Nephron progenitor cell (in vitro differentiated cells): ENCODE data around the gene NUP133.
A peak's percentile ranks its signal among the peaks of the same experiment; 100 is the strongest.

Source experiments
- DNase-seq: peaks from one replicate; pipeline ENCODE4 v3.0.0; 2021
- H3K27ac Mint-ChIP-seq: 2 replicates; pipeline ENCODE4 v1.8.0; 2021; ENCODE audit warnings: mild to moderate bottlenecking, moderate library complexity, mixed read lengths
- H3K27me3 Mint-ChIP-seq: 2 replicates; pipeline ENCODE4 v1.8.0; 2021; ENCODE audit warnings: mild to moderate bottlenecking, low read depth, mixed read lengths; ENCODE audit not compliant: poor library complexity
- H3K36me3 Mint-ChIP-seq: 2 replicates; pipeline ENCODE4 v1.8.0; 2021; ENCODE audit warnings: low read depth, mixed read lengths
- H3K4me1 Mint-ChIP-seq: 2 replicates; pipeline ENCODE4 v1.8.0; 2021; ENCODE audit warnings: mixed read lengths
- H3K4me3 Mint-ChIP-seq: 2 replicates; pipeline ENCODE4 v1.8.0; 2021; ENCODE audit warnings: mild to moderate bottlenecking, moderate library complexity, mixed read lengths
- H3K9me3 Mint-ChIP-seq: 2 replicates; pipeline ENCODE4 v1.8.0; 2021; ENCODE audit warnings: mild to moderate bottlenecking, moderate library complexity, mixed read lengths
- TF ChIP-seq, protein P1 (sequence below): fragments of 200-600 bp; sonication (generic); IDR thresholded peaks from 2 replicates; pipeline ENCODE4 v1.5.0; 2021; ENCODE audit warnings: antibody characterized with exemption

NUP133 gene

DNA sequence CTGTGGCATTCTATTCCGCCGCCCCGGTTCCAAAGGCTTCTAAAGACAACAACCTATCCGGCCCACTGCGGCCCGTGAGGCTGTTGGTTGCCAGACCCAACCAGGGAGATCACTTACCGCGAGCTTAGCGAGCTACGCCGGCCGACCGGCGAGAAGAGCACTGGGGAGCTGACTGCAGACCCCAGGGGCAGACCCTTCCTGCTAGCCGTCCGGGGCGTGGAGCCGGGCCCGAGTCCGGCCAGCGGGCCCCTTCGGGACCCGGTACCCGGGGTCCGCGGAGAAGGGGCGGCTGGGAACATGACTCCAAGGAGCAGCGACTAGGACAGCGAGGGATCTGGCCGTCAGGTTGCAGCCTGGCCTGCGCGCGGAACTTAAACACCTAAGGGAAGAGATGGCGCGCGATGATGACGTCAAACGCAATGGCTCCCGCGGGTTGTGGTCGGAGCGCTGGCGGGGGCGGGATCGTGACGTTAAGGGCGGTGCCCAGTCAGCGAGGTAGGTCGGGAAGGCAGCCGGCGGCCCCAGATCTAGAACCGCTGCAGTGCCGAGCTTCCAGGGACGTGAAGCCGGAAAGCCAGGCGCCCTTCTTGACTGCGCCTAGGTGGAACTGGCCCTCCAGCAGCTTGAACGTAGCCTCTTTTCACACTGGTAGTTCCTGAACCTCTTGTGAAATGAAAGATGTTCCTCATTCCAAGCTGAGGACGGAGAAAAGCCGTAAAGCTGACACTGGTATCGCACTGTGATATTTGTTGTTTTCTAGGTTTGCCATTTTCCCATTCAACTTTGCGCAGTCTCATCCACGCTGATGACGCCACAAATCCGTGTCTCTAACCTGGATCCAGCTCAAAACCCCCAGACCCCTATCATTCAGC, at the start of gene NUP133:
TSS of gene NUP133 (minus strand) at position 391 of the 872 bp plus-strand sequence. CDS start at position 299, 92 bp downstream.
- DNase-seq = peak; percentile 99
- Mint-ChIP-seq H3K27me3 (peaks cover 3% of the 10 kb centered on the region), H3K36me3 (peaks cover 12% of the 10 kb centered on the region), H3K4me1 (peaks cover 28% of the 10 kb centered on the region), H3K4me3 (peak within 1 kb of the TSS; percentile 93), H3K27ac (peak within 1 kb of the TSS; percentile 95), H3K9me3 (no peaks in the 10 kb centered on the region)
- TF ChIP-seq, protein P1, sequence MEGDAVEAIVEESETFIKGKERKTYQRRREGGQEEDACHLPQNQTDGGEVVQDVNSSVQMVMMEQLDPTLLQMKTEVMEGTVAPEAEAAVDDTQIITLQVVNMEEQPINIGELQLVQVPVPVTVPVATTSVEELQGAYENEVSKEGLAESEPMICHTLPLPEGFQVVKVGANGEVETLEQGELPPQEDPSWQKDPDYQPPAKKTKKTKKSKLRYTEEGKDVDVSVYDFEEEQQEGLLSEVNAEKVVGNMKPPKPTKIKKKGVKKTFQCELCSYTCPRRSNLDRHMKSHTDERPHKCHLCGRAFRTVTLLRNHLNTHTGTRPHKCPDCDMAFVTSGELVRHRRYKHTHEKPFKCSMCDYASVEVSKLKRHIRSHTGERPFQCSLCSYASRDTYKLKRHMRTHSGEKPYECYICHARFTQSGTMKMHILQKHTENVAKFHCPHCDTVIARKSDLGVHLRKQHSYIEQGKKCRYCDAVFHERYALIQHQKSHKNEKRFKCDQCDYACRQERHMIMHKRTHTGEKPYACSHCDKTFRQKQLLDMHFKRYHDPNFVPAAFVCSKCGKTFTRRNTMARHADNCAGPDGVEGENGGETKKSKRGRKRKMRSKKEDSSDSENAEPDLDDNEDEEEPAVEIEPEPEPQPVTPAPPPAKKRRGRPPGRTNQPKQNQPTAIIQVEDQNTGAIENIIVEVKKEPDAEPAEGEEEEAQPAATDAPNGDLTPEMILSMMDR = no peak

DNA sequence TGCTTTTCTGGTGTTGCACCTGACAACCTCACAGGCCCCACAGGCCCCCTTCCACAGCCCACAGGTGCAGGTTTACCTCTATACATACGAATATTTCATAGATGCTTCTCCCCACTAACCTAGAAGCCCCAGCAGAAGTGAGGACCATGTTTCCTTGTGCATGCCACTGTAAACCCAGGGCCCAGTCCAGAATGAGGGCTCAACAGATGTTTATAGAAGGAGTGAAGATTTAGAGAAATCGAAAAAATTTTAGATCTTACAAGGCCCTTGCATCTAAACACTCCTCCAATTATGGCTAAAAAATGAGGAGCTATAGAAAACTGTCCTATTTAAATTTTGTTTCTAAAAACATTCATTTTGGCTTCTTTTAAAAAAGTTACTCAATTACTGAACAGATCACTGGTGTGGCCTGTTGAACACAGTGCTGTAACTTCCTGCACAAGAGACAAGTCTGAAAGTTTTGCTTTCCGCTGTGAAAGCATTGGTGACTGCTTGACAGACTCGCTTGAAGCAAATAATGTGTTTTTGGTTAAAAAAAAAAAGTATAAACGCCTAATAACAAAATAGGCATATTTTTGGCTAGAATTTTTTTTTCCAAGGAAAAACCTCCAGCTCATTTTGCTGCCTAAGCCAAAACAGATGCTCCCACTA, 49.2 kb upstream of the NUP133 start:
- H3K9me3 Mint-ChIP-seq = no peaks in the 10 kb centered on the region
- DNase-seq = no peak
- TF ChIP-seq, protein P1 = no peak
- peaks cover 4% of the 10 kb centered on the region for H3K27me3 Mint-ChIP-seq
- H3K36me3 Mint-ChIP-seq = no peaks in the 10 kb centered on the region
- H3K4me1 Mint-ChIP-seq = peaks cover 49% of the 10 kb centered on the region
- no peak overlapping the region for H3K27ac Mint-ChIP-seq
- peak overlapping the region; percentile 89 for H3K4me3 Mint-ChIP-seq

DNA sequence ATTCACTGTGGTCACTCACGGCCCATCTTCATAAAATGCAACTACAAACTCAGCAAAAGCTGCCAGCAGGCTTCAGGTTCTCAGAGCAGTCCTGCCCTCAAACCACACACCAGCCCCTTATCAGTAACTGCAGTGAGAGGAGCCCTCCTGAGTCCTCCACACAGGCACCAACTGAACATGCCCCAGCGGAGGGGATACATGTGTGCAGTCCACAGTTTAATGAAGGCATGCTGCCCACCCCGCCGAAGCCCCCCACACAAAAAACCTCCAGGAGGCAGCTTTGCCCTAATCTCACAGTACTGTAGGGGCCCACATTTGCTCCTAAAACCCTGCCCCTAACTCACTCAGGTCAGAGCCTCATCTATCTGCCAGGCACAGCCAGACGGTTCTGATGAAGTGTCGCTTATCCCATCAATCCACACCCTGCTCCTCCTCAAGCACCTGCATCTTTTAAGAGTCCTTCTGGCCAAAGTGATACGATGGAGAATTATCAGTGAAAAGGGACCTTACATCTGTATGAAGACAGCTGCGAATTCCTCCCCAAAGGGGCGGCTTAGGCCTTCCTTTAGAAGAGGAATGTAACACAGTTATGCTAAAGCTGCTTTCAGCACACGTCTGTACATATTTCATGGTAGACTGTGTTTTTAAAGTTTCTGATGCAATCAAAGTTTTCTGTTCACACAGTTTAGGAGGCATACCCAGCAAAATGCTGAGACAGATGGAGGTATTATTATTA, 46.9 kb upstream of the NUP133 start:
- no peaks in the 10 kb centered on the region for H3K36me3 Mint-ChIP-seq
- no peak for DNase-seq
- no peaks in the 10 kb centered on the region for H3K9me3 Mint-ChIP-seq
- peaks cover 61% of the 10 kb centered on the region for H3K4me1 Mint-ChIP-seq
- peaks cover 4% of the 10 kb centered on the region for H3K27me3 Mint-ChIP-seq
- TF ChIP-seq, protein P1 = no peak
- H3K4me3 Mint-ChIP-seq = peak overlapping the region; percentile 14
- no peak overlapping the region for H3K27ac Mint-ChIP-seq

DNA sequence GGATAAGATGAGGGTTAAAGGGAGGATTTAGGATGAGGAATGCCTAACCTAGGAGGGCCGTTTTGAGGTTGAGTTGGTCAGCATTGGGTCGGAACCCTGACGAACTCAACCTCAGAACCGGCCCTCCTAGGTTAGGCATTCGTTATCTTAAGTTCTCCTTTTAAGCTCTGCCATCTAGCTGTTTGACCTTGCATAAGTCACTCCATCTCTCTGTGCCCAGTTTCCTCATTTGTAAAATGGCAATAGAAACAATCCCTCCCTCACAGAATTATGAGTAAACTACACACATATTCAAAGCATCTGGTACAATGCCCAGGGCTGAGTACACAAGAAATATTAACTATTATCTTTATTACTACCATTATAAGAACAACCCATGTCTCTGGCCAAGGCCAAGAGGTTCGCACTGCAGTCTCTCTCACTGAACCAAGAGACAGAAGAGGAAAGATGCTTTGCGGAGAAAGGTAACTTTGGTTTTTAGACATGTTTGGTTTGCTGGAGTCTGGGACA, 45.5 kb upstream of the NUP133 start:
- H3K4me1 Mint-ChIP-seq = peaks cover 59% of the 10 kb centered on the region
- no peaks in the 10 kb centered on the region for H3K9me3 Mint-ChIP-seq
- no peak overlapping the region for H3K4me3 Mint-ChIP-seq
- DNase-seq = no peak
- TF ChIP-seq, protein P1 = no peak
- no peak overlapping the region for H3K27ac Mint-ChIP-seq
- H3K27me3 Mint-ChIP-seq = peaks cover 4% of the 10 kb centered on the region
- peaks cover 10% of the 10 kb centered on the region for H3K36me3 Mint-ChIP-seq

DNA sequence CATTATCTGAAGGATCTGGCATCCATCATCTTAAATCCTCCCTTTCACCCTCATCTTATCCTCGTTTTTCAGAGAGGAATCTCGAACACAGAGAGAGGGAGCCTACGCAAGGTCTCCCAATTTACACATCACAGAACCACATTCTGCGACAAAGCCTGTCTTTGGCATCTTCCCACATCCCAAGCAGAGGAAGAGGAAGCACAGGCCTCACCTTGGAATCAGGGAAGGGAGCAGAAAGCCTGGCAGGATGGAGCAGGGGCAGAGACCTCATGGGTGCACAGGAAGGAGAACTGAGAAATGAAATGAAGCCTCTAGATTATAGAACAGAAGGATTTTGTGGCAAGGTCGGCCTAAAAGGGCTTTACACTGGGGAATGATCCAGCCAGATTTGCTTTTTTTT, 44.6 kb upstream of the NUP133 start:
- peaks cover 59% of the 10 kb centered on the region for H3K4me1 Mint-ChIP-seq
- no peak for DNase-seq
- no peak overlapping the region for H3K27ac Mint-ChIP-seq
- H3K27me3 Mint-ChIP-seq = peaks cover 4% of the 10 kb centered on the region
- H3K36me3 Mint-ChIP-seq = peaks cover 11% of the 10 kb centered on the region
- TF ChIP-seq, protein P1 = no peak
- H3K9me3 Mint-ChIP-seq = no peaks in the 10 kb centered on the region
- H3K4me3 Mint-ChIP-seq = no peak overlapping the region
